HEK293 (cell line): ENCODE measurements around the gene EEFSEC.

Experiments used
- CTCF ChIA-PET: fragments of 350-600 bp; formaldehyde crosslinking; extraction: SDS; loops from one replicate; lab custom pipeline; 2021; ENCODE audit warnings: antibody characterized with exemption; lab: Yijun Ruan, JAX
- POLR2A ChIA-PET: fragments of 300-600 bp; formaldehyde crosslinking; extraction: SDS; loops from one replicate; lab custom pipeline; 2020; ENCODE audit warnings: antibody characterized with exemption, inconsistent platforms; lab: Yijun Ruan, JAX
- H3K27ac ChIP-seq: fragments of 200-500 bp; sonication (Bioruptor generic); 2 replicates; pipeline ENCODE4 v1.5.1; 2014; ENCODE audit warnings: low read depth, low read length, control low read depth, inconsistent platforms; ENCODE audit errors: extremely low read depth
- H3K36me3 ChIP-seq, 2 experiments: fragments of 200-500 bp in 1 of 2; sonication (Bioruptor generic) in 1 of 2; 1 replicate in 1 of 2; 2 replicates in 1 of 2; pipeline ENCODE4 v1.5.1; 2014 to 2017; ENCODE audit warnings: inconsistent platforms in 2 of 2, low read length in 2 of 2; ENCODE audit not compliant: control insufficient read depth in 2 of 2, insufficient read depth in 1 of 2
- H3K4me1 ChIP-seq: fragments of 200-500 bp; sonication (Bioruptor generic); 2 replicates; pipeline ENCODE4 v1.5.1; 2014; ENCODE audit warnings: mild to moderate bottlenecking, low read length, inconsistent platforms; ENCODE audit not compliant: control insufficient read depth, insufficient read depth
- H3K4me3 ChIP-seq: 2 replicates; pipeline ENCODE4 v1.5.1; 2011; ENCODE audit warnings: low read depth, mild to moderate bottlenecking, control low read depth, low read length, moderate library complexity
- H3K9me3 ChIP-seq: fragments of 200-500 bp; sonication (Bioruptor generic); 2 replicates; pipeline ENCODE4 v1.5.1; 2014; ENCODE audit warnings: low read depth, low read length, inconsistent platforms; ENCODE audit not compliant: control insufficient read depth, insufficient read depth
- CTCF ChIP-seq: fragments of 450-650 bp; formaldehyde crosslinking; IDR thresholded peaks from 2 replicates; pipeline ENCODE4 v1.5.1; 2016; ENCODE audit warnings: missing biosample characterization, missing genetic modification characterization
- HIC1 ChIP-seq: fragments of 450-650 bp; formaldehyde crosslinking; IDR thresholded peaks from 2 replicates; pipeline ENCODE4 v1.5.1; 2016; ENCODE audit warnings: missing biosample characterization, missing genetic modification characterization
- MZF1 ChIP-seq: fragments of 450-650 bp; formaldehyde crosslinking; IDR thresholded peaks from 2 replicates; pipeline ENCODE4 v1.5.1; 2017; ENCODE audit warnings: missing biosample characterization, missing genetic modification characterization, borderline replicate concordance
- OSR2 ChIP-seq: fragments of 450-650 bp; formaldehyde crosslinking; IDR thresholded peaks from 2 replicates; pipeline ENCODE4 v1.5.1; 2016; ENCODE audit warnings: missing biosample characterization, missing genetic modification characterization
- PRDM1 ChIP-seq: fragments of 450-650 bp; formaldehyde crosslinking; IDR thresholded peaks from 2 replicates; pipeline ENCODE4; 2016; ENCODE audit warnings: missing biosample characterization, missing genetic modification characterization
- PRDM10 ChIP-seq: fragments of 450-650 bp; formaldehyde crosslinking; IDR thresholded peaks from 2 replicates; pipeline ENCODE4 v1.5.1; 2016; ENCODE audit warnings: missing biosample characterization, missing genetic modification characterization
- PRDM2 ChIP-seq: fragments of 450-650 bp; formaldehyde crosslinking; IDR thresholded peaks from 2 replicates; pipeline ENCODE4 v1.5.1; 2016; ENCODE audit warnings: missing biosample characterization, missing genetic modification characterization, borderline replicate concordance
- PRDM4 ChIP-seq: fragments of 450-650 bp; formaldehyde crosslinking; IDR thresholded peaks from 2 replicates; pipeline ENCODE4 v1.5.1; 2017; ENCODE audit warnings: missing biosample characterization, missing genetic modification characterization
- SP3 ChIP-seq: fragments of 450-650 bp; formaldehyde crosslinking; IDR thresholded peaks from 2 replicates; pipeline ENCODE4 v1.5.1; 2016; ENCODE audit warnings: missing biosample characterization, missing genetic modification characterization
- TCF7L2 ChIP-seq: IDR thresholded peaks from 2 replicates; pipeline ENCODE4 v1.6.1; 2011; ENCODE audit warnings: low read depth, mild to moderate bottlenecking, inconsistent platforms, low read length, moderate library complexity, borderline replicate concordance
- WT1 ChIP-seq: fragments of 450-650 bp; formaldehyde crosslinking; IDR thresholded peaks from 2 replicates; pipeline ENCODE4 v1.5.1; 2016; ENCODE audit warnings: missing biosample characterization, missing genetic modification characterization
- ZNF112 ChIP-seq: fragments of 450-650 bp; formaldehyde crosslinking; IDR thresholded peaks from 2 replicates; pipeline ENCODE4 v1.5.0; 2017; ENCODE audit warnings: missing biosample characterization, missing genetic modification characterization
- ZNF184 ChIP-seq: fragments of 450-650 bp; IDR thresholded peaks from 2 replicates; pipeline ENCODE4 v1.5.1; 2018; ENCODE audit warnings: missing biosample characterization, mild to moderate bottlenecking, missing genetic modification characterization
- ZNF37A ChIP-seq: fragments of 450-650 bp; IDR thresholded peaks from 2 replicates; pipeline ENCODE4 v1.5.1; 2018; ENCODE audit warnings: missing biosample characterization, missing genetic modification characterization
- ZNF398 ChIP-seq: fragments of 450-650 bp; formaldehyde crosslinking; IDR thresholded peaks from 2 replicates; pipeline ENCODE4 v1.5.1; 2017; ENCODE audit warnings: missing biosample characterization, missing genetic modification characterization
- ZNF529 ChIP-seq: fragments of 450-650 bp; formaldehyde crosslinking; IDR thresholded peaks from 2 replicates; pipeline ENCODE4 v1.5.1; 2017; ENCODE audit warnings: missing genetic modification characterization, missing biosample characterization; ENCODE audit not compliant: insufficient replicate concordance
- ZNF658 ChIP-seq: fragments of 450-650 bp; formaldehyde crosslinking; IDR thresholded peaks from 2 replicates; pipeline ENCODE4; 2016; ENCODE audit warnings: missing biosample characterization, missing genetic modification characterization

Gene EEFSEC

DNA sequence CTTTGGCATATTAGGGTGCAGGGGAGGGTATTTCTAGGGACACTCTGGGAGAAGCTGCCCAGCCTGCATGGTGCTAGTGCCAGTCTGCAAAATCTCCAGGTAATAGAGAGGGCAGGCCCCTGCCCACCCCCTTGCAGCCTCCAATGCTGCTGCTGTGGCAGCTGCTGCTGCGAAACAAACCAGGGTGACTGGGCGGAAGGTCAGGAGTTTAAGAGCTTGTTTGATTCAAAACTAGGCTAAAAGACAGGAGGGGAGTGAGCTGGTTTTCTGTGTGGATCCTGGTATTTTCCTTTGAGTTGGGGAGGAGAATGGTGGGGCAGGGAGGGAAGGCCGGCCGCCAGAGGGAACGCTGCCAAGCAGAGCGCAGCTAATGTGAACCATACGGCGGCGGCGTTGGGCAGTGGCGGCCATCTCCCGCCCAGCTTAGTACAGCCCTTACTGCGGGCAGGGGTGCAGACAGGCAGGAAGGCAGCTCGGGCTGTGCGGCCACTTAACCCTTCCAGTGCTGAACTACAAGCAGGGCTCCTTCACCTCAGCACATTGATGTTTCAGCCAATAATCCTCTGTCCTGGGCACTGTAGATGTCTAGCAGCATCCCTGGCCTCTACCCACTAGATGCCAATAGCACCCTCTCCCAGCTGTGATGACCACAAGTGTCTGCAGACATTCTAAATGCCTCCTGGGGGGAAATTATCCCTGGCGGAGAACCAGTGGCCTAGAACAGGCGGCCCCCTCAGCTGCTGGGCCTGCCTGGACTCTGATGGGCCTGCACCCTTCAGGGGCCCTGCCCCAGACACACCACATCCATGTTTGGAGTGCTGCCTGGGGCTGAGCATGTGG lies 125.7 kb downstream of the EEFSEC start (continued):
- TF ChIP-seq SP3 (tag by site-specific recombination): no peak
- TF ChIP-seq ZNF658 (tag by site-specific recombination): no peak
- 0 out of 2 replicates have a peak, but pooled peaks have one; percentile 30 for TF ChIP-seq WT1 (tag by site-specific recombination)
- TF ChIP-seq ZNF398 (tag by site-specific recombination): no peak
- peak; percentile 43; the same call in 1 of the 2 replicates for TF ChIP-seq PRDM10
- no peak for TF ChIP-seq ZNF529 (tag by site-specific recombination)
- TF ChIP-seq HIC1 (tag by site-specific recombination): no peak
- no peak for TF ChIP-seq TCF7L2
- no peak for TF ChIP-seq MZF1 (tag by site-specific recombination)
- peak; percentile 69 for TF ChIP-seq CTCF (tag by site-specific recombination)
- no peak for TF ChIP-seq OSR2
- TF ChIP-seq, all 188 proteins: peak for 5

GRCh38 chr3:128279601-128279880 lies 126.3 kb downstream of the EEFSEC start:
- Histone ChIP-seq H3K9me3 (no peaks in the 10 kb centered on the region), H3K27ac (no peak overlapping the region), H3K4me1 (peaks cover 11% of the 10 kb centered on the region), H3K4me3 (no peak overlapping the region), H3K36me3 (peaks cover 0 to 13% of the 10 kb centered on the region in 2 experiments; a peak in 1 of 3 replicates)
- ChIA-PET POLR2A (no interaction called here), CTCF (no interaction called here)
- TF ChIP-seq MZF1 (tag by site-specific recombination): no peak
- no peak for TF ChIP-seq PRDM4 (tag by site-specific recombination)
- no peak for TF ChIP-seq PRDM1 (tag by site-specific recombination)
- no peak for TF ChIP-seq ZNF37A
- no peak for TF ChIP-seq PRDM2
- no peak for TF ChIP-seq ZNF112 (tag by site-specific recombination)
- TF ChIP-seq ZNF184 (tag by site-specific recombination): no peak
